Ovary (tissue), 9 donors: ENCODE measurements around the gene CADPS2. TPM values are rescaled to one million over a fixed set of nuclear protein-coding genes. Genes with fewer than 3 reads are reported as not detected.

Experiments
- DNase-seq, 5 donors: peaks; one replicate each; pipeline ENCODE4 v3.0.0-alpha.2; 2019 to 2020
- H3K27ac ChIP-seq, 2 donors: fragments of 200-600 bp; one replicate each; pipeline versions ENCODE4 v1.5.1 to v1.8.0; 2019 to 2022
- H3K27me3 ChIP-seq: fragments of 200-600 bp; one replicate; pipeline ENCODE4 v1.8.0; 2022
- H3K36me3 ChIP-seq: fragments of 200-600 bp; sonication (generic); one replicate; pipeline ENCODE4 v1.5.1; 2019
- H3K4me1 ChIP-seq: one replicate; pipeline ENCODE4 v1.8.1; 2013; ENCODE audit warnings: mild to moderate bottlenecking, moderate library complexity; ENCODE audit not compliant: insufficient read depth
- H3K4me3 ChIP-seq: fragments of 200-600 bp; sonication (generic); one replicate; pipeline ENCODE4 v1.5.1; 2017
- H3K9me3 ChIP-seq, 2 donors: fragments of 200-600 bp in 1 of 2; sonication (generic) in 1 of 2; one replicate each; pipeline versions ENCODE4 v1.5.1 to v1.8.1; 2013 to 2019; ENCODE audit warnings: mild to moderate bottlenecking in 1 of 2, moderate library complexity in 1 of 2
- CTCF ChIP-seq, 3 donors: fragments of 450-650 bp in 2 of 3; fragments of 200-600 bp in 1 of 3; IDR thresholded peaks; one replicate each; pipeline versions ENCODE4 v1.5.1 to v1.8.0; 2016 to 2022; ENCODE audit warnings: antibody characterized with exemption in 3 of 3, mild to moderate bottlenecking in 1 of 3
- EP300 ChIP-seq: sonication (generic); formaldehyde crosslinking; IDR thresholded peaks from one replicate; pipeline ENCODE4 v1.6.1; 2017; ENCODE audit warnings: antibody characterized with exemption
- POLR2A ChIP-seq: fragments of 450-650 bp; IDR thresholded peaks from one replicate; pipeline ENCODE4 v1.6.1; 2017; ENCODE audit warnings: antibody characterized with exemption, mild to moderate bottlenecking, moderate library complexity
- WGBS, 3 donors: extraction: QIAGEN DNeasy Blood & Tissue Kit in 1 of 3; methylation state at CpG; one replicate each; pipeline versions ENCODE4 v1.1.5 to v1.1.7; 2013 to 2017; 5-methylcytosine and 5-hydroxymethylcytosine counted together
- intact Hi-C, 4 donors: fragments of 100-400 bp; cut with DNase I; formaldehyde crosslinking; loops; one replicate each; pipeline versions ENCODE4 v1.11.0 to v1.15.1; 2022 to 2023
- polyA plus RNA-seq, 2 donors: library from polyadenylated mRNA; stranded (reverse); fragments of 200-250 nt in 1 of 2; fragments of 350-450 nt in 1 of 2; fragmentation: Illumina TruSeq in 1 of 2; extraction: RNeasy Lipid Tissue Mini Kit (QIAGEN cat#74804) in 1 of 2; gene quantifications; one replicate each; pipeline ENCODE4 v1.2.3, GENCODE V29; 2013 to 2014
- total RNA-seq, 7 donors: library from RNA; depleted of rRNA in 2 of 7; stranded (reverse); fragments of >200 nt in 2 of 7; fragmentation: NEBNext Ultra II Directional in 3 of 7; extraction: Animal tissue kit (Norgen Biotek cat#: 25700) in 3 of 7; gene quantifications; one replicate each; pipeline versions ENCODE4 v1.1.0 to v1.2.4, GENCODE V29; 2016 to 2023
- donor health status: DM: no; HTN: no; CAD: no; lungs with moderate emphysema.
- donor health status: DM: no; HTN: no; CAD: no.
- donor health status: Bipolar disorder and iron deficiency.
- donor health status: DM: yes; HTN: yes; CAD: no.
- donor health status: DM: no; HTN: no; CAD: no.
- donor health status: DM: yes; HTN: yes; CAD: no.

The CADPS2 gene
- total and polyA plus RNA-seq, 9 donors, result 10.1 to 26.7 (median 16.6) TPM

- Histone ChIP-seq H3K4me1 (peaks cover 8% of the 10 kb centered on the region), H3K4me3 (no peak overlapping the region), H3K27me3 (peaks cover 5% of the 10 kb centered on the region), H3K9me3 (no peaks in the 10 kb centered on the region), H3K36me3 (no peaks in the 10 kb centered on the region), H3K27ac (no peak overlapping the region)
- WGBS, 3 donors, result 3 to 5% (median 4%) methylated on average over 54 to 65 of the region's 65 CpGs
- no peak for DNase-seq
- intact Hi-C loops, result no loop called here
- TF ChIP-seq CTCF (IDR thresholded peaks at IDR 0.05) (no peak), POLR2A (no peak), EP300 (no peak)
Observed at GRCh38 chr7:122305475-122306319, 580.6 kb downstream of the CADPS2 start.

- DNase-seq, result no peak
- intact Hi-C loops, result no loop called here
- Histone ChIP-seq H3K36me3 (no peaks in the 10 kb centered on the region), H3K27ac (no peak overlapping the region), H3K9me3 (no peaks in the 10 kb centered on the region), H3K4me3 (no peak overlapping the region), H3K4me1 (peaks cover 6% of the 10 kb centered on the region), H3K27me3 (peaks cover 10% of the 10 kb centered on the region)
- TF ChIP-seq EP300 (no peak), CTCF (IDR thresholded peaks at IDR 0.05) (no peak), POLR2A (no peak)
- WGBS, 3 donors, result 1 to 4% (median 3%) methylated on average over 24 of the region's 24 CpGs
Observed at GRCh38 chr7:122304996-122305421, 581.3 kb downstream of the CADPS2 start.

- Histone ChIP-seq H3K27ac (no peak within 1 kb of the TSS), H3K27me3 (peaks cover 11% of the 10 kb centered on the region), H3K36me3 (no peaks in the 10 kb centered on the region), H3K4me3 (no peak within 1 kb of the TSS), H3K9me3 (no peaks in the 10 kb centered on the region), H3K4me1 (peaks cover 8% of the 10 kb centered on the region)
- intact Hi-C loops, result no loop called here
- no peak for TF ChIP-seq EP300
- no peak for TF ChIP-seq CTCF (IDR thresholded peaks at IDR 0.05)
- no peak for TF ChIP-seq POLR2A
- WGBS, 3 donors, result 4 to 7% (median 5%) methylated on average over 33 to 35 of the region's 35 CpGs
- DNase-seq, result peak in 1 of 5 donors; percentile 12
Observed at GRCh38 chr7:122304319-122304975, 581.8 kb downstream of the CADPS2 start, which contains the start of gene FEZF1. FEZF1 (minus strand) TSS chr7:122304750; CDS start chr7:122304437, 313 bp downstream.

- H3K4me3 ChIP-seq, result no peak overlapping the region
Observed at GRCh38 chr7:122303531-122304318, 582.5 kb downstream of the CADPS2 start.

More at GRCh38 chr7:122303531-122304318, 582.5 kb downstream of the CADPS2 start:
- no peak overlapping the region for H3K27ac ChIP-seq
- WGBS, 3 donors, result 4 to 9% (median 7%) methylated on average over 33 to 48 of the region's 48 CpGs
- no peaks in the 10 kb centered on the region for H3K36me3 ChIP-seq
- no peak for DNase-seq
- no peaks in the 10 kb centered on the region for H3K9me3 ChIP-seq
- peaks cover 8% of the 10 kb centered on the region for H3K4me1 ChIP-seq
- TF ChIP-seq CTCF (IDR thresholded peaks at IDR 0.05), result no peak
- no peak for TF ChIP-seq EP300
- TF ChIP-seq POLR2A, result no peak
- intact Hi-C loops, result no loop called here
- H3K27me3 ChIP-seq, result peaks cover 11% of the 10 kb centered on the region
